Measurements from ENCODE around the gene KRTAP10-10.

DNA sequence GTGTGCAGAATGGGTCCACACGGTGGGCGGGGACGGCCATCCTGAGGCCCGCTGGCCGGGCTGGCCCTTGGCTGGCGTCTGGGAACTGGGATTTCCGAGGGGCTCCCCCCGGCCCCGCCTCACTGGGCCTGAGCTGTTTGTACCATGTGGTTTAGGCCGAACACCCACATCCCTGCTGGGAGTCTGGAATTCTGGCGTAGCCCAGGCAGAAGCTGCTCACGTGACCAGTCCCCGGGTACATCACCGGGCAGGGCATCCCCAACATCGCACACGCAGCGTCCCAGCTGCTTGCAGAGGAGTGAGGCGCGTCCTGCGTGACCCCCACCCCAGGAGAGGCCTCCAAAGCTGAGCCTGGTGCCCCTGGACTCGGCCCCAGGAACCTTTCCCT is 34.7 kb upstream of the KRTAP10-10 start:
- TF ChIP-seq, protein P1, sequence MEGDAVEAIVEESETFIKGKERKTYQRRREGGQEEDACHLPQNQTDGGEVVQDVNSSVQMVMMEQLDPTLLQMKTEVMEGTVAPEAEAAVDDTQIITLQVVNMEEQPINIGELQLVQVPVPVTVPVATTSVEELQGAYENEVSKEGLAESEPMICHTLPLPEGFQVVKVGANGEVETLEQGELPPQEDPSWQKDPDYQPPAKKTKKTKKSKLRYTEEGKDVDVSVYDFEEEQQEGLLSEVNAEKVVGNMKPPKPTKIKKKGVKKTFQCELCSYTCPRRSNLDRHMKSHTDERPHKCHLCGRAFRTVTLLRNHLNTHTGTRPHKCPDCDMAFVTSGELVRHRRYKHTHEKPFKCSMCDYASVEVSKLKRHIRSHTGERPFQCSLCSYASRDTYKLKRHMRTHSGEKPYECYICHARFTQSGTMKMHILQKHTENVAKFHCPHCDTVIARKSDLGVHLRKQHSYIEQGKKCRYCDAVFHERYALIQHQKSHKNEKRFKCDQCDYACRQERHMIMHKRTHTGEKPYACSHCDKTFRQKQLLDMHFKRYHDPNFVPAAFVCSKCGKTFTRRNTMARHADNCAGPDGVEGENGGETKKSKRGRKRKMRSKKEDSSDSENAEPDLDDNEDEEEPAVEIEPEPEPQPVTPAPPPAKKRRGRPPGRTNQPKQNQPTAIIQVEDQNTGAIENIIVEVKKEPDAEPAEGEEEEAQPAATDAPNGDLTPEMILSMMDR (IDR thresholded peaks at IDR 0.05) = no peak
- TF ChIP-seq POLR2A (IDR thresholded peaks at IDR 0.05) (no peak), EP300 (IDR thresholded peaks at IDR 0.05) (no peak)
